HL-60/S4 treated with retinoic acid at 250 ng/mL for 4 days and 3 days (cell line): Measurements from ENCODE around the gene SLC5A1.

ENCODE experiments used
- in situ Hi-C: fragments of 300-500 bp; cut with MboI; formaldehyde crosslinking; loops from 2 replicates; pipeline ENCODE4 v1.7.0; 2022; ENCODE audit warnings: low sequenced_read_pairs

SLC5A1 gene

GRCh38 chr22:32050678-32051515, 7.8 kb downstream of the SLC5A1 start:
- in situ Hi-C loops: no loop called here

GRCh38 chr22:32052244-32052643, 9.2 kb downstream of the SLC5A1 start:
- in situ Hi-C loops: no loop called here

- in situ Hi-C loops: no loop called here
Observed at GRCh38 chr22:32052936-32053791, 10.1 kb downstream of the SLC5A1 start.

GRCh38 chr22:32055069-32055468, 12.0 kb downstream of the SLC5A1 start:
- in situ Hi-C loops: no loop called here

GRCh38 chr22:32058656-32059260, 15.7 kb downstream of the SLC5A1 start:
- in situ Hi-C loops: no loop called here

- in situ Hi-C loops: no loop called here
Observed at GRCh38 chr22:32059426-32059825, 16.4 kb downstream of the SLC5A1 start.

GRCh38 chr22:32063701-32064100, 20.6 kb downstream of the SLC5A1 start:
- in situ Hi-C loops: no loop called here

- in situ Hi-C loops: no loop called here
Observed at GRCh38 chr22:32066820-32067219, 23.8 kb downstream of the SLC5A1 start.

GRCh38 chr22:32067613-32068012, 24.6 kb downstream of the SLC5A1 start:
- in situ Hi-C loops: no loop called here

- in situ Hi-C loops: no loop called here
Observed at GRCh38 chr22:32069579-32070372, 26.7 kb downstream of the SLC5A1 start.

GRCh38 chr22:32073262-32073661, 30.2 kb downstream of the SLC5A1 start:
- in situ Hi-C loops: no loop called here

- in situ Hi-C loops: no loop called here
Observed at GRCh38 chr22:32073823-32074380, 30.8 kb downstream of the SLC5A1 start.

- in situ Hi-C loops: no loop called here
Observed at GRCh38 chr22:32075997-32076760, 33.1 kb downstream of the SLC5A1 start.

- in situ Hi-C loops: no loop called here
Observed at GRCh38 chr22:32076761-32077084, 33.7 kb downstream of the SLC5A1 start.

- in situ Hi-C loops: no loop called here
Observed at GRCh38 chr22:32077151-32077550, 34.1 kb downstream of the SLC5A1 start.

GRCh38 chr22:32079130-32080089, 36.3 kb downstream of the SLC5A1 start:
- in situ Hi-C loops: no loop called here

- in situ Hi-C loops: no loop called here
Observed at GRCh38 chr22:32080904-32081303, 37.8 kb downstream of the SLC5A1 start.

GRCh38 chr22:32082331-32082730, 39.3 kb downstream of the SLC5A1 start:
- in situ Hi-C loops: no loop called here

GRCh38 chr22:32083000-32083399, 39.9 kb downstream of the SLC5A1 start:
- in situ Hi-C loops: no loop called here
